IMR-90 (cell line): Measurements from ENCODE around the gene C1orf167. TPM values are rescaled to one million over a fixed set of nuclear protein-coding genes. Genes with fewer than 3 reads are reported as not detected.

Source experiments
- ATAC-seq: fragments of 200-7000 bp; cut with Tn5 transposase; 2 replicates; pipeline ENCODE4 v1.9.1; 2020; ENCODE audit warnings: low read depth, mild to moderate bottlenecking, moderate library complexity
- BruUV-seq: library from RNA; stranded (reverse); fragments of 400-500 nt; replicated peaks from 2 replicates; lab custom pipeline; 2021; lab: Mats Ljungman, UMichigan
- CTCF ChIA-PET: fragments of 300-600 bp; formaldehyde crosslinking; extraction: SDS; loops from one replicate; lab custom pipeline; 2021; ENCODE audit warnings: antibody characterized with exemption; lab: Yijun Ruan, JAX
- POLR2A ChIA-PET: fragments of 300-600 bp; sonication (Branson Sonifier 250); formaldehyde crosslinking; loops from one replicate; lab custom pipeline; 2022; ENCODE audit warnings: antibody characterized with exemption; ENCODE audit not compliant: unreplicated experiment; lab: Charles Lee
- DNase-seq: peaks from one replicate; pipeline ENCODE4 v3.0.0; 2013
- H2AFZ ChIP-seq: replicated peaks from 2 replicates; pipeline ENCODE3; 2013; ENCODE audit warnings: low read length, mild to moderate bottlenecking; ENCODE audit not compliant: poor library complexity
- H2AK5ac ChIP-seq: 2 replicates; pipeline ENCODE4 v1.6.1; 2013; ENCODE audit warnings: low read depth, low read length, inconsistent platforms
- H2AK9ac ChIP-seq: replicated peaks from 2 replicates; pipeline ENCODE3; 2013; ENCODE audit warnings: mild to moderate bottlenecking, low read depth, low read length, moderate library complexity; ENCODE audit not compliant: poor library complexity
- H2BK120ac ChIP-seq: 2 replicates; pipeline ENCODE4 v1.6.1; 2013; ENCODE audit warnings: low read depth, low read length, inconsistent platforms
- H2BK15ac ChIP-seq: 3 replicates; pipeline ENCODE4 v1.6.1; 2013; ENCODE audit warnings: low read depth, low read length, inconsistent platforms
- H2BK20ac ChIP-seq: 2 replicates; pipeline ENCODE4 v1.6.1; 2013; ENCODE audit warnings: low read depth, mild to moderate bottlenecking, inconsistent platforms, low read length, moderate library complexity
- H2BK5ac ChIP-seq: 2 replicates; pipeline ENCODE4 v1.6.1; 2013; ENCODE audit warnings: mild to moderate bottlenecking, low read depth, low read length, inconsistent platforms; ENCODE audit not compliant: poor library complexity, severe bottlenecking
- H3K14ac ChIP-seq: replicated peaks from 2 replicates; pipeline ENCODE4 v1.6.1; 2013; ENCODE audit warnings: low read depth, low read length, inconsistent platforms
- H3K18ac ChIP-seq: 2 replicates; pipeline ENCODE4 v1.6.1; 2013; ENCODE audit warnings: low read depth, low read length, control low read depth
- H3K23ac ChIP-seq: 2 replicates; pipeline ENCODE4 v1.6.1; 2013; ENCODE audit warnings: low read depth, low read length, inconsistent platforms
- H3K27ac ChIP-seq: 2 replicates; pipeline ENCODE4 v1.5.1; 2013; ENCODE audit warnings: mild to moderate bottlenecking, control low read depth, low read length; ENCODE audit not compliant: insufficient read depth
- H3K27me3 ChIP-seq: 2 replicates; pipeline ENCODE4 v1.6.1; 2013; ENCODE audit warnings: low read length; ENCODE audit not compliant: control insufficient read depth, insufficient read depth
- H3K36me3 ChIP-seq: 2 replicates; pipeline ENCODE4 v1.6.1; 2013; ENCODE audit warnings: low read length, mixed read lengths; ENCODE audit not compliant: control insufficient read depth, insufficient read depth
- H3K4ac ChIP-seq: 2 replicates; pipeline ENCODE4 v1.6.1; 2013; ENCODE audit warnings: low read depth, low read length, inconsistent platforms
- H3K4me1 ChIP-seq: 2 replicates; pipeline ENCODE4 v1.6.1; 2013; ENCODE audit warnings: low read length, mixed read lengths; ENCODE audit not compliant: control insufficient read depth, insufficient read depth
- H3K4me2 ChIP-seq: 2 replicates; pipeline ENCODE4 v1.6.1; 2013; ENCODE audit warnings: low read depth, mild to moderate bottlenecking, control low read depth, low read length, moderate library complexity
- H3K4me3 ChIP-seq: 2 replicates; pipeline ENCODE4 v1.5.1; 2013; ENCODE audit warnings: low read depth, mild to moderate bottlenecking, control low read depth, low read length, moderate library complexity; ENCODE audit not compliant: insufficient read depth
- H3K56ac ChIP-seq: 2 replicates; pipeline ENCODE4 v1.6.1; 2013; ENCODE audit warnings: low read length, inconsistent platforms; ENCODE audit not compliant: insufficient read depth; ENCODE audit errors: extremely low read depth
- H3K79me1 ChIP-seq, 2 experiments: 2 replicates each; pipeline ENCODE4 v1.6.1; 2013; ENCODE audit warnings: low read length in 2 of 2, inconsistent platforms in 1 of 2, low read depth in 1 of 2
- H3K9ac ChIP-seq: 2 replicates; pipeline ENCODE4 v1.6.1; 2013; ENCODE audit warnings: low read depth, low read length, control low read depth
- H3K9me1 ChIP-seq: 2 replicates; pipeline ENCODE4 v1.6.1; 2013; ENCODE audit warnings: low read length, inconsistent platforms; ENCODE audit not compliant: insufficient read depth
- H3K9me3 ChIP-seq: 2 replicates; pipeline ENCODE4 v1.6.1; 2013; ENCODE audit warnings: low read length; ENCODE audit not compliant: control insufficient read depth, insufficient read depth
- H4K20me1 ChIP-seq: 2 replicates; pipeline ENCODE4 v1.6.1; 2013; ENCODE audit warnings: low read length, inconsistent platforms; ENCODE audit not compliant: insufficient read depth
- H4K5ac ChIP-seq: 2 replicates; pipeline ENCODE4 v1.6.1; 2013; ENCODE audit warnings: mild to moderate bottlenecking, low read depth, low read length, control low read depth
- H4K8ac ChIP-seq, 2 experiments: 2 replicates each; pipeline ENCODE4 v1.6.1; 2013; ENCODE audit warnings: low read depth in 2 of 2, low read length in 2 of 2, control low read depth in 1 of 2, inconsistent platforms in 1 of 2
- H4K91ac ChIP-seq: 2 replicates; pipeline ENCODE4 v1.6.1; 2013; ENCODE audit warnings: low read depth, low read length, inconsistent platforms; ENCODE audit not compliant: insufficient read depth
- CEBPB ChIP-seq: IDR thresholded peaks from 2 replicates; pipeline ENCODE4 v1.6.1; 2012; ENCODE audit warnings: low read depth, low read length, improper control_type of control experiment
- CHD1 ChIP-seq: IDR thresholded peaks from 2 replicates; pipeline ENCODE4 v1.6.1; 2012; ENCODE audit warnings: low read depth, low read length, improper control_type of control experiment
- CTCF ChIP-seq: conservative IDR thresholded peaks from 2 replicates; pipeline ENCODE4 v1.5.1; 2012; ENCODE audit warnings: mild to moderate bottlenecking, low read depth, low read length, improper control_type of control experiment
- FOS ChIP-seq: fragments of 150-350 bp; IDR thresholded peaks from 2 replicates; pipeline ENCODE4 v1.6.1; 2016; ENCODE audit warnings: low read depth, low read length
- MAZ ChIP-seq: IDR thresholded peaks from 2 replicates; pipeline ENCODE4 v1.6.1; 2012; ENCODE audit warnings: low read depth, mild to moderate bottlenecking, low read length, improper control_type of control experiment, moderate library complexity, borderline replicate concordance
- NFE2L2 ChIP-seq: fragments of 150-350 bp; IDR thresholded peaks from 2 replicates; pipeline ENCODE4 v1.6.1; 2016; ENCODE audit warnings: low read depth, mild to moderate bottlenecking, low read length
- RAD21 ChIP-seq: IDR thresholded peaks from 2 replicates; pipeline ENCODE4 v1.6.1; 2012; ENCODE audit warnings: low read length, improper control_type of control experiment
- RCOR1 ChIP-seq: IDR thresholded peaks from 2 replicates; pipeline ENCODE4 v1.6.1; 2012; ENCODE audit warnings: mild to moderate bottlenecking, low read length, improper control_type of control experiment; ENCODE audit not compliant: insufficient replicate concordance
- RFX5 ChIP-seq: IDR thresholded peaks from 2 replicates; pipeline ENCODE4 v1.8.0; 2012; ENCODE audit warnings: low read depth, mild to moderate bottlenecking, low read length, moderate library complexity
- USF2 ChIP-seq: fragments of 150-350 bp; IDR thresholded peaks from 2 replicates; pipeline ENCODE4 v1.6.1; 2017; ENCODE audit warnings: mild to moderate bottlenecking, antibody characterized with exemption, low read length, low read depth
- WGBS, 2 experiments: methylation state at CpG; one replicate each; pipeline versions ENCODE4 v1.1.5 to v1.1.7; 2013; ENCODE audit warnings: missing lambda C conversion rate in 2 of 2; ENCODE audit not compliant: insufficient read length in 1 of 2; ENCODE audit errors: extremely low coverage in 2 of 2; 5-methylcytosine and 5-hydroxymethylcytosine counted together
- dilution Hi-C: fragments of 300-500 bp; cut with HindIII; formaldehyde crosslinking; loops from one replicate; pipeline ENCODE4 v1.14.3; 2018; ENCODE audit warnings: low sequenced_read_pairs; ENCODE audit not compliant: unreplicated experiment
- in situ Hi-C: fragments of 300-500 bp; cut with MboI; formaldehyde crosslinking; loops from 3 replicates; pipeline ENCODE4 v1.14.3; 2019; ENCODE audit warnings: low sequenced_read_pairs, inconsistent platforms, mixed read lengths
- intact Hi-C: fragments of 100-400 bp; cut with micrococcal nuclease; formaldehyde crosslinking; loops from 2 replicates; pipeline ENCODE4 v1.10.0; 2022
- polyA plus RNA-seq, 3 experiments: library from polyadenylated mRNA; depleted of rRNA; stranded (reverse); fragments of >200 nt; gene quantifications; 2 replicates each; pipeline ENCODE4 v1.2.3, GENCODE V29; 2012; ENCODE audit warnings: low replicate concordance in 1 of 3
- total RNA-seq: library from RNA; depleted of rRNA; stranded (reverse); fragments of >200 nt; gene quantifications from 2 replicates; pipeline ENCODE4 v1.2.3, GENCODE V29; 2012

The C1orf167 gene
- total and polyA plus RNA-seq, 2 of the 4 experiments (the other 2 are of a cell fraction) = under 0.01 to 0.15 TPM

- TF ChIP-seq CTCF (no peak), CHD1 (no peak), RAD21 (no peak)
Measured at GRCh38 chr1:11793819-11794218, 31.8 kb downstream of the C1orf167 start (continued).

- H3K27ac ChIP-seq = no peak overlapping the region
- H2BK120ac ChIP-seq = no peak overlapping the region
- intact Hi-C loops = no loop called here
- H3K79me1 ChIP-seq = peaks cover 0 to 13% of the 10 kb centered on the region in 2 experiments; a peak in 2 of 4 replicates
- ChIA-PET POLR2A (no interaction called here), CTCF (interaction anchor here (0.5 kb wide), 1 partner anchor 8 kb away, joined by 3 read pairs; no protein-coding TSS in a partner anchor)
- H4K8ac ChIP-seq = no peak overlapping the region
- no peak overlapping the region for H3K23ac ChIP-seq
- H4K91ac ChIP-seq = no peak overlapping the region
- H3K4ac ChIP-seq = no peak overlapping the region
- no peak overlapping the region for H2AFZ ChIP-seq
- H2AK5ac ChIP-seq = no peak overlapping the region
- H3K9me3 ChIP-seq = no peaks in the 10 kb centered on the region
- no peak overlapping the region for H2BK5ac ChIP-seq
- no peak overlapping the region for H3K18ac ChIP-seq
- no TSS peak for BruUV-seq
- no peak overlapping the region for H3K56ac ChIP-seq
- no peak overlapping the region for H3K14ac ChIP-seq
- H4K5ac ChIP-seq = no peak overlapping the region
- ATAC-seq = no peak
- H3K4me3 ChIP-seq = no peak overlapping the region
- in situ Hi-C loops = no loop called here
- H3K4me1 ChIP-seq = peaks cover 28% of the 10 kb centered on the region
- no peaks in the 10 kb centered on the region for H4K20me1 ChIP-seq
- peaks cover 26% of the 10 kb centered on the region for H3K9me1 ChIP-seq
- no peak overlapping the region for H3K9ac ChIP-seq
- no peak overlapping the region for H2BK20ac ChIP-seq
- H2BK15ac ChIP-seq = no peak overlapping the region
- peaks cover 53% of the 10 kb centered on the region for H3K36me3 ChIP-seq
- no peak for TF ChIP-seq CHD1
- TF ChIP-seq NFE2L2 = no peak
- no peak for TF ChIP-seq CEBPB
- no peak for TF ChIP-seq MAZ
- TF ChIP-seq USF2 = no peak
- no peak for TF ChIP-seq CTCF
- TF ChIP-seq FOS = no peak
- no peak for TF ChIP-seq RCOR1
- TF ChIP-seq RFX5 = no peak
- 100% methylated on average over 1 of the region's 19 CpGs; no CpG with 5 or more reads in 1 of the 2 experiments for WGBS, 2 experiments
- dilution Hi-C loops = no loop called here
- H3K4me2 ChIP-seq = no peak overlapping the region
- DNase-seq = no peak
- H2AK9ac ChIP-seq = no peak overlapping the region
- H3K27me3 ChIP-seq = no peaks in the 10 kb centered on the region
Measured at GRCh38 chr1:11794446-11795237, 32.6 kb downstream of the C1orf167 start.
